NCI-H1105 (cell line): ENCODE data around the gene HEYL.

Source experiments
- DNase-seq: peaks from one replicate; lab custom pipeline; 2025; lab: John Stamatoyannopoulos, UW

HEYL gene

DNA sequence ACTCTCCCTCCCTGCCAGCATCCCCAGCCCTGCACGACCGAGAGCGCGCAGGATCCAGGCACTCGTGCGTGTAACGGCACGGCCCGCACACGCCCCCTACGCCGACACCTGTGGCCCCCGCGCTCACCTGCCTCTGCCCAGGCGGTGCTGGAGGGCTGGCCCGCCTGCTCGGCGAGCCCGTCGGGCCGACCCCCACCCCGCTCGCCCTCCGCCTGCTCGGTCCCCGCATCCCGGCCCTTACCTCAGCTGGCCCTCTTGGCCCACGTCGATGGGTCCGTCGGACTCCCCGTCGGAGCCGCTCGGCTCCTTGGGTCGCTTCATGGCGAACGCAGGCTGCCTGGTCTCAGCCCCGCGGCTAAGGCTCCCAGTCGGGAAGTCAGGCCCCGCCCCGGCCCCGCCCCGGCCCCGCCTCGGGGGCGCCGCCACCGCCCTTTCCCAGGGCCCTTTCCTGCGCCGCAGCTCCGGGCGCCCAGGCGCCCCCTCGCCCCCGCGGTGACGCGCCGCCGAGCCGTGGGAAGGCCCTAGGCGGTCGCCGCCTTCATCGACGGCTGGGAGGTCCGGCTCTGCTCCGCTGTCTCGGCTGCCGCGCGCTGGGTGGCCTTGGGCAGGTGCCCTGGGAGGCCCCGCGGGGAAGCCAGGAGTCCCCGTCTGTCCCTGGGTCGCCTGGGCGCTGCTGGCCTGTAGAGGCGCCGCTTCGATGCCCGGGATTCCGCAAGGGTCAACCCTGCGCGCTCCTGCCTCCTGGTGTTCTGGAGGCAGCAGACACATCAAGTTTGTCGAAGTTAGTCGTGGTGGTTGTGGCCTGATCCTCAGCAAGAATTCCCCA lies at the start of gene HEYL:
TSS of gene HEYL (minus strand) at position 339 of the 826 bp plus-strand sequence. CDS start at position 321, 18 bp downstream.
- peak; percentile 82 for DNase-seq

DNA sequence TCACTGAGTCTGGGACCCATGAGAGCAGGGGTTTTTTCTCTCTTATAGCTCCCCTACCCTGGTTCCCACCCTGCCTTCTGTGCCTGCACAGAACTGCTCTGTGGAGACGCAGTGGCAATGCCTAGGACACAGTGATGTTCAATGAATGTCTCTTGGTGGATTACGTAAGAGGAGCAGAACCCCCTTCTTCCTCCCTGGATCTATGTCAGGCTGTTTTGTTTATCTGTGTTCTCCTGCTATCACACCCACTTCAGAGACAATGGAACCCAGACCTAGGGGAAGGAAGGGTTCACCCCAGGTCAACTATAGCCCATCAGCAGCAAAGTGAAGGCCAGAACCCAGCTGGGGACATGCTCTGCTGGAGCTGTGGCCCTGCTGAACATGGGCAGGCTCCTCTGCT lies 49.8 kb upstream of the HEYL start:
- no peak for DNase-seq

DNA sequence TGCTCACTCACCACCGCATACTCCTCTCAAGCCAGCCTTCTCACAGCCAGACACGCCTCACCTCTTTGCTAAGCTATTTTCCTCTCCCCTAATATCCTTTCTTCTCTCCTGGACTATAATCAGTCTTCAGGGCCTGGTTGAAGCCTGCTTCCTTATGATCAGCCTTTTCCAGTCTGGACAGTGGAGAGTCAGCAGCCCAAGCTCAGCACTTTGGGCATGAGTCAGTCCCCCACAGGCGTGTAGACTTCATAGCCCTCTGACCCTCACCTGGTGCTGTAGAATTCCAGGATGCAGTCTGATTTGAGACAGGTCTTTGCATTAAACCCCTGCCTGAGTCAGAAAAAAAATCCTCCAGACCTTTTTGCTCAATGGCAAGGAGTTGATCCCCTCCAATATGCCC lies 49.3 kb upstream of the HEYL start:
- DNase-seq = no peak

GRCh38 chr1:39687243-39687642 lies 47.8 kb upstream of the HEYL start:
- no peak for DNase-seq

DNA sequence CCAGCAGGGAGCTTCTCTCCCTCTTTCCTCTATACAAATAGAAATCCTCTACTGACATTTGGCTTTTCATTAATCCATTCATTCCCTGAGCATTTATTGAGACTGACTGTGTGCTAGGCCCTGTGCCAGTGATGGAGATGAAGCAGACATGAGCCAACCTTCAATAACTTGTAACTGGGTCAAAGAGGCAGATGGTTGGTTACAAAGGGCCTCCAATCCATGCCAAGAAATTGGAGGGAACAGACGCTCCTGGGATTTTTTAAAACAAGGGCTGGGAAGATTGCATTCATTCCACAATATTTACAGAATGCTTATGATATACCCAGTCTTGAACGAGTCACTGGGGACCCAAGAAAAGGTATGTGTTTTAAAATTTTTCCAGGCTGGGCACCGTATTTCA lies 45.6 kb upstream of the HEYL start:
- no peak for DNase-seq

DNA sequence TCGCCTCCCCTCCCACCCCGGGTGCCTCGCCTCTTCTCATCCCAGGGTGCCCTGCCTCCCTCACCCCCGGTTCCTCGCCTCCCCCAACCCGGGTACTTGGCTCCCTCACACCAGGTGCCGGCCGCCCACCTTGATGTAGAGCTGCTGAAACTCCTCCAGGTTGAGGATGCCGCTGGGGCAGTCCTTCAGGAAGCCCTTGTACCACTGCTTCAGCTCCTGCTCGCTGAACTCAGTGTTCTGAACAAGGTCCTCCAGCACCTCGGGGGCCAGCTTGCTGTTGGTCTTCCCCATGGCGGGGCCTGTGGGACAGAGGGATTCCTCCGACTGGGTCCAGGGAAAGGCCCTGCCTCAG lies 44.8 kb upstream of the HEYL start:
- DNase-seq = no peak

- DNase-seq = no peak
These were observed 44.3 kb upstream of the HEYL start for GRCh38 chr1:39683591-39684312.

DNA sequence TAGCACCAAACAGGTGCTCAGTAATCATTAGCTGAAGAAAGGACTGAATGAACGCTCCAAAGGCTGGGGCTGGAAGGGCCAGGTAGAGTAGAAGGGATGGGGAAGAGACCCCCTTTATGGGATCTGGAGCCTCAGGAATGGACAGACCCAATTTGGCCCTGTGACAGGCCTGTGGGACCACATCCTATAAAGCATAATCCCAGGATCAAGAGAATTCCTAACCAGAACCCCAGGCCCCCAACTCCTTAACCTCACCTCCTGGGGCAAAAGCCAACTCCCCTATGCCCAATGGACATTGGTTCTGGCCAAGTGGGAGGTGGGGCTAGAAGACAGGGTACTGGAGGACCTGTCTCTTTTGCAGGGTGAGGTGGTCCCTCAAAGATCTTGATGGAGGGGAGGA lies 42.6 kb upstream of the HEYL start:
- DNase-seq = no peak

DNA sequence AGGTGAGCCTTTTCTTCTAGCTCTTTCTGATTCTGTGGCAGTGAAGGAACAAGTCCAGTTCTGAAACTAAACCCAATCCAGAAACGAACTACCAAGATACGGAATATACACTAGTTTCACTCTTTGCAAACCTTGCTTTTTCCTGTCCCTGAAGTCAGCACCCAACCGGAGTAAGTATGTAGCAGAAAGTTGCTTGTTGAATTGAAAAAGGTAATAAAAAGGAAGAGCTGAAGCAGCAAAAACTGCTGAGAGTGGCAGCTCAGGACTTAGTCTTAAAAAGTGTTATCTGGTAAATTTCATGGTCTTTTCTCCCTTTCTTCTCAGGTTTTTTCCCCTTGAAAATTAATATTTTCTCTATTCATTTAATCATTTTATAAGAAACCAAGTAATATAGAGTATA lies 41.9 kb upstream of the HEYL start:
- DNase-seq = no peak

- DNase-seq = no peak
These were observed 41.3 kb upstream of the HEYL start for GRCh38 chr1:39680751-39681150.

- DNase-seq = no peak
These were observed 40.4 kb upstream of the HEYL start for GRCh38 chr1:39679821-39680220.

DNA sequence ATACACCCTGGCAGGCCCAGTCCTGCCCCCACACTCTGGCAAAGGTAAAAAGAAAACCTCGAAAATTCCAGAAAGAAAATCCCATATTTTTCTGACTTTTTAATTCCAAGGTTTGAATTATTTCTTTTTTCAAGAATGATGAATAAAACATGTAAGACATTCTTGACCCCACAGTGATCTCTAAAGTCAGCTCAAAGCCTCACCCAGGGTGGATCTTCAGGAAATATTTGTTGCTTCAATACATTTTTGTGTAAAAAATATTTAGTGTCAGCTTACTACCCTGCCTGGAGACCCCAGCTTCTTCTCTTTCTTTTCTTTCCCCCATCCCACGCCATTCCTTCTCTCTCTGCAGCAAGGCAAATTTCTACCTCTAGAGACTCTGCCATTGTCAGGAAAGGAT lies 39.4 kb upstream of the HEYL start:
- DNase-seq = no peak

- no peak for DNase-seq
These were observed 38.2 kb upstream of the HEYL start for GRCh38 chr1:39677645-39678044.

DNA sequence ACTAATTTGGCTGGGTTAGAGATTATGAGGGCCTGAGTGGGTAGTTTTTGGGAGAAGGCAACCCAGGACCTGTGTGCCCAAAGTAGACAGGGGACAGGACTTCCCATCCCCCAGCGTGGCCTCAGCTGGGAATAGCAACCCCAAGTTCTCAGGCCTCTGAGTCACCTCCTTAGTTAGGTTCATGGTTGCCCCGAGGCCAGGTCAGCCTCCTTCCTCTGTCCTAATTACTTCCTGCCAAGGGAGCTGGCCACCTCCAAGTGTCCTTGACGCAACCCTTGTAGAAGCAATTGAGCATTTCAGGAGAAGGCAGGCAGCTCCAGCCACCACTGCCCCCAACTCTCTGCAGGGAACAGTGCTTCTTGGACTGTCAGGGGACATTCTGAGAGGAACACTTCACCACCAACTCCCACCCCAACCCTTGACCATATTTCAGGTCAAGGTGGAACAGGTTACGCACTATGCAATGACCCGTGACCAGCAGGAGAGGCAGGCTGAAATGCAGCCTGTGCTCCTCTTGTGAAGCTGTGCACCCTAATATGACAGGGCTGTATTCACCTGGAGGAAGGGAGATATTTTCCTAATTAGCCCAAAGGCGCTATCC lies 37.6 kb upstream of the HEYL start:
- DNase-seq = no peak

GRCh38 chr1:39675220-39675619 lies 35.8 kb upstream of the HEYL start:
- DNase-seq = peak; percentile 78

GRCh38 chr1:39673215-39673614 lies 33.8 kb upstream of the HEYL start:
- no peak for DNase-seq

DNA sequence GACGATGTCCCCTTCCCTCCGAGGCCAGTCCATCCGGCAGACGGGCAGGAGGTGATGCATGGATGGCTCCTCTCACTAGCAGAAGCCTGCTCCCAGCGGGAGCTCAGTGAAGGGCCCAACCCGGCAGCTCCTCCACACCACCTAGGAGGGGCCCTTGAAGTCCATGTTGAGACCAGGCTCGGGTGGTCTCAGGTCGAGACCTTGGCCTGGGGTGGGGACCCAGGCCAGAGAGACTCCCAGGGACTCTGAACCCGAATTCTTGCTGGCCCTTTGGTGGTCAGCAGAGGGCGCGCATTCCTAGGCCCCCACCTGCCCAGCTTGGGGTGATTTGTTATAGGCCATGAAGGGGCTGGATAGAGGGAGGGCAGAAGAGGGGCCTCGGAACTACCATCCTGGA lies 33.1 kb upstream of the HEYL start:
- no peak for DNase-seq

DNA sequence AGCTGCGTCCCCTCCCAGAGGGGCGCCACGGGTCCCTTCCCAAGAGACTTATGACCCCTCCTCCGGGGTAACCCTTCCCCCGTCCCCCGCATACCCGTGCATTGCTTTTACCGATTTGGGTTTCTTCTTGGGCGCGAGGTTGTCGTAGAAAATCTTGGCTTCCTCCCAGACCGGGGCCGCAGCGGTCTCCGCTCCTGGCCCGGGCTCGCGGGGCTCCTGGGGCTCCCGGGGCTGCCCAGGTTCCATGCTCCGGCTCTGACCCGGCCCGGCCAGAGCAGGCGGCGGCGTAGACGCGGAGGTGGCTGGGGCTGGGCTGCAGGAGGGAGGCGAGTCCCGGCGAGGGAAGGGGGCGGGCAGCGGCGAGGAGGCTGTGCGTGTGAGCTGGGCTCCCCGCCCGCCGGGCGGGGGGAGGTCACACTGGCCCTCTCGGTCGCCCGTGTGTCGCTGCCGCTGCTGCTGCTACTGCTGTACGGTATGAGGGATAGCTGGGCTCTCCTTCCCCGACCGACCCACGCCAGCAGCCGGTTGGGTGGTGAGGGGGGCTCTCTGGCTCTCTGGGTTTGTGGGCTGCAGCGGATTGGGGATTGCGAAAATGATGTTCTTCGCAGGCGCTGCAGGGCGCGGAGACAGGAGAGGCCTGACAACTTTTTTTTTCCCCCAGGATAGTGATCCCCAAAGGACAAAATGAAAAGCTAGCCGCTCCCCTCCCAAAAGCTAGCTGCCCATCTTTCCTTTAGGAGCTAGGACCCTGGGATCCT lies 32.5 kb upstream of the HEYL start, which contains the start of gene NT5C1A:
TSS of gene NT5C1A (minus strand) at position 315 of the 758 bp plus-strand sequence. CDS start at position 246, 69 bp downstream.
- peak; percentile 7 for DNase-seq

DNA sequence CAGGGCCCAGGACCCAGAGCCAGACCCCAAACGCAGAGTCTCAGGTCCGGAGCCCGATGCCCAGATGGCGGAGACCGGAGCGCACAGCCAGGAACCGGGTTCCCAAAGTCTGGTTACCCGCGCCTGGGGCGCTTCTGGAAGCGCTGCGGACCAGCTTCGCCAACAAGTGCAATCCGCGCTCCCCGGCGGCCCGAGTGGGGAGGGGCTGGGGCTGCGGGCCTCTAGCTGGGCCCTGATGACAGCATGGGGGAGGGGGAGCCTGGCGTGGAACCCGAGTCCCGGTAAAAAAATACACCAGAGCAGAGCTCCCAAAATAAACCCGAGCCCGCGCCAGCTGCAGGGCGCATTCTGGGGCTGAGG lies 32.0 kb upstream of the HEYL start:
- peak; percentile 26 for DNase-seq

DNA sequence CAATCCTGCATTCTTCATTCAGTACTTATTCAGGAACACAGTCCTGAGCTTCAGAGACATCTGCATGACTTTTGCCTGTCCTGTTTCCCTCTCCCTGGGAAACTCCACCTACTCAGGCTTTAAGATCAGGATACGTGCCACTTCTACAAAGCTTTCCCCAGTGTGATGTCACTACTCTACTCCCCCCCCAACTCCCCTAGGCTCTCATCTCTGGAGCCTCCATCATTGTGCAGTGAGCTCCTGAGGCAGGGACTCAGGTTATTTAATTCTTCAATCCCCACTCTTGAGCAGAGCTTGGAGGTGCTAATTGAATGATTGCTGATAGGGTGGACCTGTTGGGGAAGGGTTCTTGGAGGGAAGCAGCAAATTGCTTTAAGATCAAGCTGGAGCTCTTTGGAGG lies 31.2 kb upstream of the HEYL start:
- DNase-seq = no peak

GRCh38 chr1:39668894-39669293 lies 29.5 kb upstream of the HEYL start:
- no peak for DNase-seq

DNA sequence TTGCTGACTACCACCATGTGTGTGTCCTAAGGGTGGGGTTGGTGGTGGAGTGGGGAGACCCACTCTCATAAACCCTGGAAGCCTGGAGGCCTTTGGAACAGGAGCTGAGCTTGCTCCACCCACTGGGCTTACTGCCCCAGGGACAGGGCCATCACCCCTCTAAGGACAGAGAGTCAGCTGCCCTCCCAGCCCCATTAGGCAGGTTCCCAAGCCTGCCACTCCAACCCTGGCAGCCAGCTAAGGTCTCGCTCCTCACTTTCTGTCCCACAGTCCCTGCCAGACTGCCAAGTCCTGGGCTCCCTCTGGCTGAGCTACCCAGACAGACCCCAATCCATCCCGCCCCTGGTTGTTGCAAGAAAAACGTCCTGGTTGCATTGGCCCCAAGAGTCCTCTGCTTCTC lies 28.7 kb upstream of the HEYL start:
- no peak for DNase-seq
